Middle frontal gyrus (tissue), 1 donor: ENCODE results near the gene HADH.
"Not testable (repeated sequence)": the region's sequence is repeated elsewhere in the genome, so short reads cannot be mapped to it uniquely, and the experiment has no call there.

Experiments
- DNase-seq: peaks from one replicate; pipeline ENCODE4 v3.0.0-alpha.2; 2015; ENCODE audit warnings: low spot score; ENCODE audit errors: extremely low spot score

The HADH gene

DNA sequence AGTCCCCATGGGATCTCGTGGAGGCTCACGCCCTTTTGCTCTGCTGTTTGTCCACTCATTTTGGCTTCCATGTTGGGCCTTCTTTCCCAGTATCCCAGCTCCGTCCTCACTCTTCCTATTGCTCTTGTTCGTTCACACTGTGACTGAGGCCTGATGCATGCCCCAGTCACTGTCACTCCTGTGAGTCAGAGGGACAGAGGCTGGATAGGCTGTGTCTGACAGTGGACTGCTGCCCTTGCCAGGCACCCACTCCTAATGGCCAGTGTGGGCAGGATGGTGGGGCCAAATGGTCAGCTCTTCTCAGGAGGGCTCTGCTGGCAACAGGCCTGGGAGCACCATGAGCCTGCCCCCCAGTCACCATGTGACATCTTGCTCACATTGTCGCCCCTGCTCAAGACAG, 40.0 kb downstream of the HADH start:
- no peak for DNase-seq

- DNase-seq: no peak
These were observed 40.6 kb downstream of the HADH start for GRCh38 chr4:108030332-108030731.

- DNase-seq: no peak
These were observed 41.9 kb downstream of the HADH start for GRCh38 chr4:108031427-108032083.

DNA sequence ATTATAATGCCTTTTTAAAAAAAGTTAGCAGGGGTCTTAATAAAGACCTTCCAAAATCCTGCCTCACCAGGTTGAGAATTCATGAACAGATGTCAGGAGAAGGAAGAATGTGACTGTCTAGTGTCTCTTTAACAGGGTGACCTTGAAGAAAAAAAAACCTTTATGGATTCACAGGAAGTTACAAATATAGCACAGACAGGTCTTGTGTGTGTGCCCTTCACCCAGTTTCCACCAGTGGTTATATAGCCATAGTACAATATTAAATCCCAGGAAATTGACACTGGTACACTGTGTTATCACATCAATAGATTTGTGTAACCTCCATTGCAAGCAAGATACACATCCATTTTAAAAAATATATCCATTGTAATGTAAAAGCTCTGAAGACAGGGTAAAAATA, 43.7 kb downstream of the HADH start:
- DNase-seq: no peak

DNA sequence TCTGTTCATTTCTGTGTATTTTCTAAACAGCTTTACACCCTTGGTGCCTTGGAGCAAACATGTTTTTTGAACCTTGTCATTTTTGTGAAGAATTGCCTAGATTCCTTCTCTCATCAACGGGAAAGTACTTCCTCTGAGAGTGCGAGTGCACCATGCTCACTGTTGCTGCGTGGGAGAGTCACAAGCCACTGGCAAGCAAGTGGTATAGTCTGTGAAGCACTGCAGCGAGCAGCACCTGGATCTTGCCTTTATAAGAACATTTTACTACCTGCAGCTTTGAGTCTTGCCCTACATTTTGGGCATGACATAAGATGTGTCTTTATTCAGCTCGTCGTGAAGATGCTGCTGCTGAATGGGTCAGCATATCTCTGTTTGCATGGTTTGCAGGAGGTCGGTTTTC, 44.9 kb downstream of the HADH start:
- DNase-seq: no peak

DNA sequence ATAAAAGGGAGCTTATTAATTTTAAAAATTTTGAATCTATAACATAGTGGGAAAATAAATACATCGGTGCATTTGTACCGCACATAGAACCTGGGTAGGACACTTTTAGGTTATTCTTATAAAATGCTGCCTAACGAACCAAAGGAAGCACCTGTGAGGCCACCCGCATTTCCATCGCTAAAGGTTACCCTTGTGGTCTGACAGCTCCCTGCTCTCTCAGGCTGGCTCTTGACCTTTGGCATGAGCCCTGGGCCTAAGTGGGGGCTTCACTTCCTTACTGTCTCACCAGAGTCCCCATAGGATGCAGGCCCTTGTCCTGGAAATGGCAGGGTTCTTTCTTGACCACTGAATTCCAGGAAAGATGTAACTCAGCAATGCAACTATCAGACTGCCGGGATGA, 46.0 kb downstream of the HADH start:
- DNase-seq: no peak

DNA sequence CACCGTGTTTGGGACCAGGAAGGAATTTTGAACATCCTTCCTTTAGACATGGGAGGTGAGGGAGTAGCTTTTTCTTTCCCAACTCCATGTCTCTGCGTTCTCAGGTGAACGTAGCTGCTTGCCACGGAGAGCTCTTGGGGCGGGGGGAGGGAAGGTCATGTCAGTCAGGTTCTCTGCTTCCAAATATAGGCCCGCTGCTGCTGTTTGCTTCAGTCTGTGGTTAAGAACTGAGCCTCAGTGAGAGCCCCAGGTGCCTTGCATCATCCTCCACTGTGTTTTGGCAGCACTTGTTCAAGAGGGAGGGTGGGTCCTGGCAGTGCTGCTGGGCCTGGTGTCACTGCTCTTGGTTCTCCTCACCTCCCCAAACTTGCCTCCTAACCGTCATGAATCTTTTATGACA, 46.5 kb downstream of the HADH start:
- no peak for DNase-seq

- no peak for DNase-seq
These were observed 48.2 kb downstream of the HADH start for GRCh38 chr4:108037884-108038283.

DNA sequence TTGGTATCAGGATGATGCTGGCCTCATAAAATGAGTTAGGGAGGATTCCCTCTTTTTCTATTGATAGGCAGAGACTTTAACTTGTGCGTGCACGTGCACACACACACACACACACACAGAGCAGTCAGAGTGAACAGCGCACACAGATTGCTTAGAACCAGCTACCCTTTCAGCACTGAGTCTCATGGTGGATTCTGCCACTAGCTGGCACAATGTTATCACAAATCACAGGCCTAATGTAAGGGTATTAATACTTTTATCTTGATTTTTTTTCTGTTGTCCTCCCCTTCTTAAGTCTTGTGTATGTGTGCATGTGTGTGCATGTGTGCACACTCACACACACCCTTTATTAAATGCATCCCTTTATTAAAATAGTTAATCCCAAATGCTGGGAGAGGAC, 53.2 kb downstream of the HADH start:
- no peak for DNase-seq

DNA sequence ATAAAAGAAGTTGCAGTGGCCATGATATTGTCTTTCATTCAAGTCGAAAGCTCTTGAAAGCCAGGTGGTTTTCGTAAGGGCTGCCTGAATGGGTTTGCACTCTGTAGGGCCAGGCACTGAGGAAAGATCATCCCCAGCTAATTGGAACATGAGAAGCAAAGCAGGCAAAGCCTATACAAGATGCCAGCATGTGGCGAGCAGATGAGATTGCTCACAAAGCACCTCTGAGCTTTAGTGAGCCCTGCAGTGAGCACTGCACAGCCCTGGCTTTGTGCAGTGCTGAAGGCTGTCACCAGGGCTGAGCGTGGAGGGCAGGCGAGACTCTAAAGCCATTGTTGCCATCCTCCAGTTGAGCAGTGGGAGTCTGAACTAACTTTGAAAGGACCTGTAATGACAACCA, 53.8 kb downstream of the HADH start:
- no peak for DNase-seq

- DNase-seq: no peak
These were observed 55.4 kb downstream of the HADH start for GRCh38 chr4:108044951-108045686.

GRCh38 chr4:108045687-108046024, 56.0 kb downstream of the HADH start:
- DNase-seq: no peak

GRCh38 chr4:108047199-108047598, 57.5 kb downstream of the HADH start:
- no peak for DNase-seq

- DNase-seq: no peak
These were observed 58.5 kb downstream of the HADH start for GRCh38 chr4:108048157-108048556.

- DNase-seq: no peak
These were observed 59.3 kb downstream of the HADH start for GRCh38 chr4:108048997-108049396.

DNA sequence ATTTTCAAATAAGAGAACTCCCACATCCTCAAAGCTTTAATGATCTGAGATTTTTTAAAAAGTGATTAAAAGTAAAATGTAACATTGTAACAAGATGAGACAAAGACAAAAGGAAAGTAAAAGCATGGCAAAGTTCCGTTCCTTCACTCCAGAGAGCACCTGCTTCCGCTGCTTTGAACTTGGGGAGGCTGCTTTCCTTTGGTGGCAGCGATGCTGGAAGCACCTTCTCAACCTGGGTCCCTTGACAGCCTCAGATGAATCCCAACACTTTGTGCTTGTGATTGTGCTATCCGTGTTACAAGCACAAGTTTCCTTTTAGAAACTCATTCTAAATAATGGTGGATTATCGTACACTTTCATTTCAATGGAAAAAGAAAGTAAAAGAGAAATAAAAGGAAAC, 59.7 kb downstream of the HADH start:
- DNase-seq: no peak

GRCh38 chr4:108050166-108051111, 60.8 kb downstream of the HADH start:
- DNase-seq: not testable (repeated sequence)

- DNase-seq: no peak
These were observed 61.7 kb downstream of the HADH start for GRCh38 chr4:108051343-108051742.

GRCh38 chr4:108052558-108053120, 63.0 kb downstream of the HADH start:
- no peak for DNase-seq

- no peak for DNase-seq
These were observed 63.6 kb downstream of the HADH start for GRCh38 chr4:108053251-108053711.

- DNase-seq: no peak
These were observed 64.4 kb downstream of the HADH start for GRCh38 chr4:108054025-108054638.
